NCI-H2227 (cell line): ENCODE data around the gene DENND1B.
"Not testable (repeated sequence)": the region's sequence is repeated elsewhere in the genome, so short reads cannot be mapped to it uniquely, and the experiment has no call there.

Experiments used
- DNase-seq: peaks from one replicate; lab custom pipeline; 2025; ENCODE audit not compliant: unreplicated experiment; lab: John Stamatoyannopoulos, UW

DENND1B gene

GRCh38 chr1:197783510-197783948 is 8.2 kb upstream of the DENND1B start:
- DNase-seq, result no peak

GRCh38 chr1:197782722-197783360 is 7.6 kb upstream of the DENND1B start:
- no peak for DNase-seq

- no peak for DNase-seq
These were observed 6.9 kb upstream of the DENND1B start for GRCh38 chr1:197781968-197782721.

GRCh38 chr1:197779921-197780320 is 4.6 kb upstream of the DENND1B start:
- no peak for DNase-seq

- DNase-seq, result no peak
These were observed 3.2 kb upstream of the DENND1B start for GRCh38 chr1:197778366-197778945.

- no peak for DNase-seq
These were observed 1.2 kb upstream of the DENND1B start for GRCh38 chr1:197776351-197777105.

- peak; percentile 70 for DNase-seq
These were observed 606 bp downstream of the DENND1B start for GRCh38 chr1:197774466-197775281.

GRCh38 chr1:197773856-197774255 is 1.4 kb downstream of the DENND1B start:
- DNase-seq, result no peak

GRCh38 chr1:197771904-197772556 is 3.2 kb downstream of the DENND1B start:
- no peak for DNase-seq

- no peak for DNase-seq
These were observed 3.9 kb downstream of the DENND1B start for GRCh38 chr1:197771386-197771785.

- DNase-seq, result no peak
These were observed 5.0 kb downstream of the DENND1B start for GRCh38 chr1:197770243-197770642.

GRCh38 chr1:197769287-197769686 is 6.0 kb downstream of the DENND1B start:
- DNase-seq, result no peak

- no peak for DNase-seq
These were observed 7.1 kb downstream of the DENND1B start for GRCh38 chr1:197768014-197768805.

- no peak for DNase-seq
These were observed 11.5 kb downstream of the DENND1B start for GRCh38 chr1:197763769-197764168.

- no peak for DNase-seq
These were observed 12.0 kb downstream of the DENND1B start for GRCh38 chr1:197763307-197763706.

GRCh38 chr1:197761654-197762053 is 13.6 kb downstream of the DENND1B start:
- DNase-seq, result no peak

- not testable (repeated sequence) for DNase-seq
These were observed 19.7 kb downstream of the DENND1B start for GRCh38 chr1:197755553-197755952.

- DNase-seq, result not testable (repeated sequence)
These were observed 22.6 kb downstream of the DENND1B start for GRCh38 chr1:197752652-197753164.

- DNase-seq, result no peak
These were observed 24.9 kb downstream of the DENND1B start for GRCh38 chr1:197750366-197750765.
